SJCRH30 (cell line): ENCODE data around the gene TPRKB. TPM values are rescaled to one million over a fixed set of nuclear protein-coding genes. Genes with fewer than 3 reads are reported as not detected.
"Not testable (repeated sequence)": the region's sequence is repeated elsewhere in the genome, so short reads cannot be mapped to it uniquely, and the experiment has no call there.

Experiments
- DNase-seq, 2 experiments: peaks; one replicate each; pipeline ENCODE4 v3.0.0-alpha.2; 2015 to 2020
- H3K27ac ChIP-seq: fragments of 250-450 bp; sonication (Bioruptor Pico); 2 replicates; pipeline ENCODE4 v1.5.1; 2020; ENCODE audit warnings: mild to moderate bottlenecking, moderate library complexity
- H3K27me3 ChIP-seq: fragments of 250-450 bp; sonication (Bioruptor Pico); 2 replicates; pipeline ENCODE4 v1.5.1; 2020; ENCODE audit warnings: mild to moderate bottlenecking, moderate library complexity
- H3K36me3 ChIP-seq: fragments of 250-450 bp; sonication (Bioruptor Pico); 2 replicates; pipeline ENCODE4 v1.5.1; 2020; ENCODE audit warnings: mild to moderate bottlenecking, moderate library complexity
- H3K4me1 ChIP-seq: fragments of 250-450 bp; sonication (Bioruptor Pico); 2 replicates; pipeline ENCODE4 v1.5.1; 2020; ENCODE audit warnings: mild to moderate bottlenecking, moderate library complexity
- H3K4me3 ChIP-seq: fragments of 250-450 bp; sonication (Bioruptor Pico); 2 replicates; pipeline ENCODE4 v1.5.1; 2020; ENCODE audit warnings: mild to moderate bottlenecking, moderate library complexity
- H3K9me3 ChIP-seq: fragments of 250-450 bp; sonication (Bioruptor Pico); replicated peaks from 2 replicates; pipeline ENCODE4 v1.5.1; 2020; ENCODE audit warnings: mild to moderate bottlenecking, moderate library complexity
- total RNA-seq: library from RNA; depleted of rRNA; stranded (reverse); fragments of >200 nt; shearing (Covaris generic); gene quantifications from 2 replicates; pipeline ENCODE4 v1.2.3, GENCODE V29; 2014

The TPRKB gene
- total RNA-seq, 1 experiment from 2014 or later = 161 TPM

DNA sequence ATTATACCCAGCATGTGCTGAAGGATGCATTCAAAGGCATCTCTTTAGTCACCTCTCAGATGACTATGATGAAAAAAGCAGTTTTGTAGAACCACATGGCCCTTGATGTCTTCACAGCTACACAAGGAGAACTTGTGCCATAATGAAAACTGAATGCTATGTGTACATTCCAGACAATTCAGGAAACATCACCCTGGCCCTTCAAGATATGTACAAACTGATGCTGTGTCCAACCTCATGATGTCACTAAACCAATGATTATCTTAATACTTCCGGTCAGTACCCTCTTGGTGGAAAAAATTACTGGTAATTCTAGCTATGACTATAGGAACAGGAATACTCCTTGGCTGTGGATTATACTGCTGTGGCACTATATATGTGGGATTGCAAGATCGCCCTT, 22.8 kb upstream of the TPRKB start:
- no peak overlapping the region for H3K27ac ChIP-seq
- H3K27me3 ChIP-seq = no peaks in the 10 kb centered on the region
- no peak overlapping the region for H3K4me3 ChIP-seq
- H3K36me3 ChIP-seq = peaks cover 68% of the 10 kb centered on the region
- no peaks in the 10 kb centered on the region for H3K4me1 ChIP-seq
- no peak for DNase-seq
- H3K9me3 ChIP-seq = no peaks in the 10 kb centered on the region

DNA sequence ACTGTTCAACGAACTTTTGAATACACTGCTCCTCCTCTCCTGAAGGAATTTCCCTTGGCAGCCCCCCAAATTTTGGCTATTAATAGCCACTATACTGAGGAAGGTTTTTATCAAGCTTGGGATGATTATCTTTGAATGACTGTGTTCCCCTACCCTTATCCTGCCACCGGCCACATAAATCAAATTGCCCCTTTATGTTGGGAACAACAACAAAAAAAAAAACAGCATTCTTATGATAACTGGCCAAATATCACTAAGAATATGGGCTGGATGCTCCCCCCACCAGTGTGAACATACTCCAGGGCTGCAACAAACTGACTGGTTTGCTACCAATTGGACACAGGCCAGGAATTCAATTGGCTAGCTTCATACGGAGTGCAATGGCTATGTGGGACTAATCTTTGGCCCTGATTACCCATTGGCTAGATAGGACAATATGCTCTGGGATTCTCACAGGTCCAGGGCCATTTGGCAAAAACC, 22.2 kb upstream of the TPRKB start:
- H3K4me1 ChIP-seq = no peaks in the 10 kb centered on the region
- H3K27ac ChIP-seq = no peak overlapping the region
- no peaks in the 10 kb centered on the region; the same call in 1 of the 2 replicates for H3K9me3 ChIP-seq
- no peak overlapping the region for H3K4me3 ChIP-seq
- no peak for DNase-seq
- H3K36me3 ChIP-seq = peaks cover 62% of the 10 kb centered on the region
- no peaks in the 10 kb centered on the region for H3K27me3 ChIP-seq

GRCh38 chr2:73754332-73754731, 17.2 kb upstream of the TPRKB start:
- not testable (repeated sequence) for DNase-seq, H3K27ac ChIP-seq, H3K4me3 ChIP-seq, H3K9me3 ChIP-seq, H3K27me3 ChIP-seq, H3K4me1 ChIP-seq
- H3K36me3 ChIP-seq = peaks cover 26% of the 10 kb centered on the region

DNA sequence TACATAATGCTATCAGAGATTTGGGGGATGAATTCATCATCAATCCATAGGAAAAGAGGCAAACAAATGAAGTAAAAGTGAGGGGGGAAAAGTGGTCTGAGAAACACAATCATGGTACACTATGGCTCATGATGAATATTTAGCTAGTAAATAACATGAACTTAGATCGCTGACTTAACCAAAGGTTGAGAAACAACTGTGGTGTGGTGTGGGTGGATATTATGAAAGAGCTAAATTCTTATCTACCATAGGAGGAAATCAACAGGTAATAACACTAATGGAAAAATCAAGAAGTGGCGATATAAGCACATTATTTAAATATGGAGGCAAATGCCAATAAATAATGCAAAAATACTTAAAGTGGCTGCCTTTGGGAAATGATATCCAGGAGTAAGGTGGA, 12.2 kb upstream of the TPRKB start:
- Histone ChIP-seq H3K27me3 (no peaks in the 10 kb centered on the region), H3K9me3 (no peaks in the 10 kb centered on the region; the same call in 1 of the 2 replicates), H3K4me3 (no peak overlapping the region), H3K27ac (no peak overlapping the region), H3K36me3 (no peaks in the 10 kb centered on the region; the same call in 1 of the 2 replicates), H3K4me1 (no peaks in the 10 kb centered on the region)
- DNase-seq = no peak

DNA sequence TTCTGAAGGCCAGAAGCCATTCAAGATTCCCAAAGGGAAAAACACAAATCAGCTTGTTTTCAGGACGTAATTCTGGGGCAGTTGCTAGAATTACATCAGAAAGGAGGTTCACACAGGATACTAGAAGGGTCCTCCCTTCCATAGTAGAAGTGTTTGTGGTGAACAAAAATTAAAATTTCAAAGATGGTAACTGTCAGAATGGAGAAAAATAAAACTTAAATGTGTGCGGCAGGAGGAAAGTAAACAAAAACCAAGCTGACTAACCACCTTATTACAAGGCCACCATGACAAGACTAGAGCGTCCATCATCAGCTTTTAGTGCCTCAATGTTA, 9.7 kb upstream of the TPRKB start:
- Histone ChIP-seq H3K4me3 (no peak overlapping the region), H3K9me3 (no peaks in the 10 kb centered on the region), H3K36me3 (no peaks in the 10 kb centered on the region; the same call in 1 of the 2 replicates), H3K27ac (no peak overlapping the region), H3K27me3 (no peaks in the 10 kb centered on the region), H3K4me1 (no peaks in the 10 kb centered on the region)
- DNase-seq = no peak

GRCh38 chr2:73746015-73746876, 9.1 kb upstream of the TPRKB start:
- DNase-seq = no peak
- no peak overlapping the region for H3K4me3 ChIP-seq
- no peaks in the 10 kb centered on the region for H3K9me3 ChIP-seq
- H3K4me1 ChIP-seq = no peaks in the 10 kb centered on the region
- H3K27me3 ChIP-seq = no peaks in the 10 kb centered on the region
- no peak overlapping the region for H3K27ac ChIP-seq
- H3K36me3 ChIP-seq = no peaks in the 10 kb centered on the region; the same call in 1 of the 2 replicates

- DNase-seq = no peak
- no peaks in the 10 kb centered on the region; the same call in 1 of the 2 replicates for H3K36me3 ChIP-seq
- no peak overlapping the region for H3K27ac ChIP-seq
- 0 out of 2 replicates have a peak, but pooled peaks cover 5% of the 10 kb centered on the region for H3K4me1 ChIP-seq
- no peaks in the 10 kb centered on the region for H3K9me3 ChIP-seq
- no peak overlapping the region for H3K4me3 ChIP-seq
- no peaks in the 10 kb centered on the region for H3K27me3 ChIP-seq
These were observed 3.6 kb upstream of the TPRKB start for GRCh38 chr2:73740767-73741166.

DNA sequence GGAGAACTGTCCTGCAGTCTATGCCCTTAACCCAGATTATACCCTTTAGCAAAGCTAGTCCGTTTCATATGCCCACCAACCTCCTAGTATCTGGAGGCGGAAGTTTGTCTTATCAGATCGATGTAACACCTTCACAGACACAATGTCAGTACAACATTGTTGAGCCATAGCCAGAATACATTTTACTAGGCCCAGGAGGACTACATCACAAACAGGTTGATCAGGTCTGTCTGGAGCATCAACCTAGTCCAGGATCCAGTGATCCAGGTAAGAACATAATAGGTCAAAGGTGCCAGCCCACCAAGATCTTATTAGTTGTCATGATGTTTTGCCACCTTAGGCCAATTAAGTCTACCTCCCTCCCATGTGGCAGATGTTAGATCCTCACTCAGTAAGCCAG, 2.0 kb upstream of the TPRKB start:
- Histone ChIP-seq H3K36me3 (peaks cover 3% of the 10 kb centered on the region), H3K27me3 (no peaks in the 10 kb centered on the region), H3K9me3 (no peaks in the 10 kb centered on the region), H3K4me3 (no peak overlapping the region), H3K27ac (no peak overlapping the region), H3K4me1 (0 out of 2 replicates have a peak, but pooled peaks cover 7% of the 10 kb centered on the region)
- no peak for DNase-seq

DNA sequence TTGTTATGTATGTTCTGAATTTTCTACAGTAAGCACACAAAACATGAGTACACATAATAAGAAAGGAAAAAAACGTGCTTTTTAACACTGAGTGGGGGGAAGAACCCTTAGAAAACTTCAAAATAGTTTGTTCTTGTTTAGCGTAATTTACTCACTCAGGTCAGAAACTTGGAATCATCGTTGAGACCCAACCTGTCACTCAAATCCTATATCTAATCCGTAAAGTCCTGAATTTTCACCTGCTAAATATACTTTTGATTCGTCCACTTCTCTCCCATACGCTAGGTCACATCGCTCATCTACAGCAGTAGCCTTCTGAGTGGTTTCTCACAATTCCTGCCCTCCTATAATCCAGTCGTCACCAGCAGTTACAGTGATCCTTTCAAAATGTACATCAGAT, 767 bp downstream of the TPRKB start:
- Histone ChIP-seq H3K36me3 (peaks cover 18% of the 10 kb centered on the region), H3K4me3 (peak overlapping the region; percentile 73), H3K9me3 (no peaks in the 10 kb centered on the region), H3K27ac (peak overlapping the region; percentile 39), H3K4me1 (0 out of 2 replicates have a peak, but pooled peaks cover 7% of the 10 kb centered on the region), H3K27me3 (no peaks in the 10 kb centered on the region)
- no peak for DNase-seq

- Histone ChIP-seq H3K36me3 (peaks cover 36% of the 10 kb centered on the region), H3K9me3 (no peaks in the 10 kb centered on the region), H3K4me3 (no peak overlapping the region), H3K4me1 (0 out of 2 replicates have a peak, but pooled peaks cover 3% of the 10 kb centered on the region), H3K27me3 (no peaks in the 10 kb centered on the region), H3K27ac (no peak overlapping the region)
- no peak for DNase-seq
These were observed 6.3 kb downstream of the TPRKB start for GRCh38 chr2:73730810-73731209.

- Histone ChIP-seq H3K36me3 (peaks cover 33% of the 10 kb centered on the region), H3K4me1 (no peaks in the 10 kb centered on the region), H3K27me3 (no peaks in the 10 kb centered on the region), H3K4me3 (no peak overlapping the region), H3K27ac (no peak overlapping the region), H3K9me3 (no peaks in the 10 kb centered on the region)
- DNase-seq = no peak
These were observed 8.4 kb downstream of the TPRKB start for GRCh38 chr2:73728711-73729110.

- no peak for DNase-seq
- no peaks in the 10 kb centered on the region for H3K9me3 ChIP-seq
- H3K36me3 ChIP-seq = peaks cover 29% of the 10 kb centered on the region
- no peaks in the 10 kb centered on the region for H3K4me1 ChIP-seq
- H3K27me3 ChIP-seq = no peaks in the 10 kb centered on the region
- no peak overlapping the region for H3K4me3 ChIP-seq
- no peak overlapping the region for H3K27ac ChIP-seq
These were observed 9.1 kb downstream of the TPRKB start for GRCh38 chr2:73728043-73728442.

- H3K4me1 ChIP-seq, H3K4me3 ChIP-seq, H3K27ac ChIP-seq, DNase-seq, H3K9me3 ChIP-seq, H3K27me3 ChIP-seq: not testable (repeated sequence)
- H3K36me3 ChIP-seq = peaks cover 21% of the 10 kb centered on the region
These were observed 10.5 kb downstream of the TPRKB start for GRCh38 chr2:73726657-73727056.

- Histone ChIP-seq H3K9me3 (no peaks in the 10 kb centered on the region), H3K27ac (no peak overlapping the region), H3K4me3 (no peak overlapping the region), H3K27me3 (no peaks in the 10 kb centered on the region), H3K36me3 (no peaks in the 10 kb centered on the region), H3K4me1 (no peaks in the 10 kb centered on the region)
- no peak for DNase-seq
These were observed 18.1 kb downstream of the TPRKB start for GRCh38 chr2:73718851-73719621.

GRCh38 chr2:73718421-73718820, 18.7 kb downstream of the TPRKB start:
- Histone ChIP-seq H3K27me3 (no peaks in the 10 kb centered on the region), H3K4me1 (no peaks in the 10 kb centered on the region), H3K36me3 (no peaks in the 10 kb centered on the region), H3K9me3 (no peaks in the 10 kb centered on the region; the same call in 1 of the 2 replicates), H3K27ac (no peak overlapping the region), H3K4me3 (no peak overlapping the region)
- no peak for DNase-seq
